Muscle layer of duodenum (tissue), 2 donors: ENCODE measurements around the gene DNAAF5.

Experiments
- H3K27ac ChIP-seq: one replicate; pipeline ENCODE4 v1.7.0; 2013; ENCODE audit warnings: mild to moderate bottlenecking, low read length
- H3K27me3 ChIP-seq: one replicate; pipeline ENCODE4 v1.7.0; 2013; ENCODE audit warnings: low read depth, mild to moderate bottlenecking, control low read depth, low read length
- H3K36me3 ChIP-seq, 2 donors: one replicate each; pipeline ENCODE4 v1.7.0; 2013; ENCODE audit warnings: low read length in 2 of 2, control low read depth in 1 of 2, mild to moderate bottlenecking in 1 of 2; ENCODE audit not compliant: insufficient read depth in 2 of 2, control insufficient read depth in 1 of 2
- H3K4me1 ChIP-seq, 2 donors: one replicate each; pipeline ENCODE4 v1.7.0; 2013; ENCODE audit warnings: low read length in 2 of 2, mild to moderate bottlenecking in 2 of 2, control low read depth in 1 of 2, moderate library complexity in 1 of 2; ENCODE audit not compliant: insufficient read depth in 2 of 2, control insufficient read depth in 1 of 2
- H3K4me3 ChIP-seq, 2 donors: one replicate each; pipeline ENCODE4 v1.7.0; 2013; ENCODE audit warnings: low read length in 2 of 2, low read depth in 1 of 2, mild to moderate bottlenecking in 1 of 2
- H3K9me3 ChIP-seq, 2 donors: one replicate each; pipeline ENCODE4 v1.7.0; 2013; ENCODE audit warnings: low read length in 2 of 2, control low read depth in 1 of 2, mild to moderate bottlenecking in 1 of 2; ENCODE audit not compliant: control insufficient read depth in 1 of 2
- donor health status: healthy.

Gene DNAAF5

GRCh38 chr7:772861-773621 is 46.5 kb downstream of the DNAAF5 start:
- H3K27ac ChIP-seq: no peak overlapping the region
- H3K4me1 ChIP-seq: peaks cover 10 to 39% of the 10 kb centered on the region in 2 donors
- peaks cover 10 to 21% of the 10 kb centered on the region in 2 donors for H3K36me3 ChIP-seq
- no peaks in the 10 kb centered on the region for H3K9me3 ChIP-seq
- H3K4me3 ChIP-seq: no peak overlapping the region
- H3K27me3 ChIP-seq: no peaks in the 10 kb centered on the region

GRCh38 chr7:773622-773915 is 47.1 kb downstream of the DNAAF5 start:
- no peaks in the 10 kb centered on the region for H3K9me3 ChIP-seq
- H3K27ac ChIP-seq: no peak overlapping the region
- H3K36me3 ChIP-seq: peaks cover 10 to 21% of the 10 kb centered on the region in 2 donors
- no peak overlapping the region for H3K4me3 ChIP-seq
- peaks cover 10 to 39% of the 10 kb centered on the region in 2 donors for H3K4me1 ChIP-seq
- no peaks in the 10 kb centered on the region for H3K27me3 ChIP-seq

- Histone ChIP-seq H3K36me3 (peaks cover 10 to 24% of the 10 kb centered on the region in 2 donors), H3K27ac (no peak overlapping the region), H3K4me1 (peaks cover 10 to 39% of the 10 kb centered on the region in 2 donors), H3K27me3 (no peaks in the 10 kb centered on the region), H3K9me3 (no peaks in the 10 kb centered on the region), H3K4me3 (no peak overlapping the region)
Observed at GRCh38 chr7:774161-775109, 47.9 kb downstream of the DNAAF5 start.

- Histone ChIP-seq H3K9me3 (no peaks in the 10 kb centered on the region), H3K4me3 (no peak overlapping the region), H3K27me3 (no peaks in the 10 kb centered on the region), H3K4me1 (peaks cover 6 to 37% of the 10 kb centered on the region in 2 donors), H3K27ac (no peak overlapping the region), H3K36me3 (peaks cover 21 to 24% of the 10 kb centered on the region in 2 donors)
Observed at GRCh38 chr7:776381-776780, 49.9 kb downstream of the DNAAF5 start.

GRCh38 chr7:776992-777727 is 50.7 kb downstream of the DNAAF5 start:
- Histone ChIP-seq H3K27ac (no peak overlapping the region), H3K36me3 (peaks cover 21 to 24% of the 10 kb centered on the region in 2 donors), H3K9me3 (no peaks in the 10 kb centered on the region), H3K27me3 (no peaks in the 10 kb centered on the region), H3K4me1 (peaks cover under 1 to 29% of the 10 kb centered on the region in 2 donors), H3K4me3 (no peak overlapping the region)

- H3K27ac ChIP-seq: no peak overlapping the region
- no peaks in the 10 kb centered on the region for H3K27me3 ChIP-seq
- H3K4me3 ChIP-seq: no peak overlapping the region
- no peaks in the 10 kb centered on the region for H3K9me3 ChIP-seq
- peaks cover 21 to 26% of the 10 kb centered on the region in 2 donors for H3K36me3 ChIP-seq
- H3K4me1 ChIP-seq: peaks cover 0 to 26% of the 10 kb centered on the region in 2 donors
Observed at GRCh38 chr7:777728-778078, 51.2 kb downstream of the DNAAF5 start.

GRCh38 chr7:778271-778967 is 51.9 kb downstream of the DNAAF5 start:
- no peaks in the 10 kb centered on the region for H3K27me3 ChIP-seq
- no peak overlapping the region for H3K4me3 ChIP-seq
- H3K36me3 ChIP-seq: peaks cover 24 to 32% of the 10 kb centered on the region in 2 donors
- H3K4me1 ChIP-seq: peaks cover 0 to 26% of the 10 kb centered on the region in 2 donors
- H3K27ac ChIP-seq: no peak overlapping the region
- no peaks in the 10 kb centered on the region for H3K9me3 ChIP-seq

- Histone ChIP-seq H3K9me3 (no peaks in the 10 kb centered on the region), H3K36me3 (peaks cover 24 to 32% of the 10 kb centered on the region in 2 donors), H3K27ac (no peak overlapping the region), H3K4me3 (no peak overlapping the region), H3K27me3 (no peaks in the 10 kb centered on the region), H3K4me1 (peaks cover 0 to 26% of the 10 kb centered on the region in 2 donors)
Observed at GRCh38 chr7:778968-779451, 52.5 kb downstream of the DNAAF5 start.

- Histone ChIP-seq H3K9me3 (no peaks in the 10 kb centered on the region), H3K4me1 (peaks cover 0 to 22% of the 10 kb centered on the region in 2 donors), H3K4me3 (no peak overlapping the region), H3K27ac (no peak overlapping the region), H3K27me3 (no peaks in the 10 kb centered on the region), H3K36me3 (peaks cover 24 to 36% of the 10 kb centered on the region in 2 donors)
Observed at GRCh38 chr7:779480-779879, 53.0 kb downstream of the DNAAF5 start.

- H3K4me3 ChIP-seq: no peak overlapping the region
- H3K9me3 ChIP-seq: no peaks in the 10 kb centered on the region
- H3K36me3 ChIP-seq: peaks cover 20 to 30% of the 10 kb centered on the region in 2 donors
- H3K27me3 ChIP-seq: no peaks in the 10 kb centered on the region
- no peak overlapping the region for H3K27ac ChIP-seq
- peaks cover 0 to 20% of the 10 kb centered on the region in 2 donors for H3K4me1 ChIP-seq
Observed at GRCh38 chr7:780081-780480, 53.6 kb downstream of the DNAAF5 start.
